PFSK-1 (cell line): ENCODE results near the gene DCUN1D1.

Experiments
- POLR2AphosphoS5 ChIP-seq: IDR thresholded peaks from 2 replicates; pipeline ENCODE4 v1.6.1; 2012; ENCODE audit warnings: low read depth, mild to moderate bottlenecking, control low read depth, low read length, moderate library complexity
- REST ChIP-seq, 2 experiments: IDR thresholded peaks; 2 replicates each; pipeline versions ENCODE4 v1.6.1 to v1.8.0; 2011 to 2012; ENCODE audit warnings: low read depth in 2 of 2, low read length in 2 of 2, control low read depth in 1 of 2, inconsistent platforms in 1 of 2, mild to moderate bottlenecking in 1 of 2, moderate library complexity in 1 of 2; ENCODE audit not compliant: insufficient read depth in 1 of 2
- TAF1 ChIP-seq: IDR thresholded peaks from 2 replicates; pipeline ENCODE4 v1.6.1; 2012; ENCODE audit warnings: low read length, control low read depth, borderline replicate concordance; ENCODE audit not compliant: insufficient read depth

DNA sequence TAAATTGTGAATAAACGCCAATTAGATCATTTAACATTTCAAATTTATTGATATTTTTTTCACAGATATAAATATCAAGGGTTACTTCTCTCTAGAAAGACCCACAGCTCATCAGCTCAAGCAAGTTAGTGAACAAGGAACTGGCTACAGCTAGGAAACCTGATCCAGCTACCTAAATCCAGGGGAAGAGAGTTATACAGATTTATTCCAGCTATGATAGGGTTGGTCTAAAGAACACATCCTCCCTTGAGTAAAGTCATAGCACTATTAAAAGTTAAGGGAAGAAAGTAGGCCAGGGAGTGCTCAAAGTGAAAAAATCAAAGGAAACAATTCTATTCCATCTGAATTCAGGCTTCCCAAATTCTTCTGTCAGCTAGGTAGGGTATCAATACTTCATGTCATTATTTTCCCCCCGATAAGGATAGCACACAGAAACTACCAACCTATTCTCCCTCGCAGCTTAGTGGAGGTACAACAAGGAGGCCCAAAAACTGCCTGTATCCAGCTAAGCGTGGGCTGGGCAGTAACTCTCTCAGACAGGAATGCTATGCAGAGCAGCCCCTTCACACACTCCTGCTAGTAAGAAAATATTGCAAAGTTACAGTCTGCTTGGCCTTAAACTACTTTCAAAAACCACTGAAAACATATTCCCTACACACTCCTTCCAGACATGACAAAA is 44.0 kb downstream of the DCUN1D1 start:
- TF ChIP-seq POLR2AphosphoS5, result no peak
- no peak for TF ChIP-seq REST (IDR thresholded peaks at IDR 0.05; ENCODE audit: insufficient read depth in 1 of 2, low read depth in 2 of 2, low read length in 2 of 2)
- no peak for TF ChIP-seq TAF1
